Endothelial cell of umbilical vein (primary cell): ENCODE data around the gene RNF32. TPM values are rescaled to one million over a fixed set of nuclear protein-coding genes. Genes with fewer than 3 reads are reported as not detected.

Source experiments
- BruUV-seq: library from RNA; stranded (reverse); fragments of 400-500 nt; replicated peaks from 2 replicates; lab custom pipeline; 2021; lab: Mats Ljungman, UMichigan
- CTCF ChIA-PET: fragments of 300-600, 350-600 bp; sonication (Branson Sonifier 250); formaldehyde crosslinking; loops from one replicate; lab custom pipeline; 2021; ENCODE audit warnings: antibody characterized with exemption, inconsistent platforms; lab: Charles Lee
- POLR2A ChIA-PET: fragments of 300-600, 350-600 bp; sonication (Branson Sonifier 250); formaldehyde crosslinking; loops from one replicate; lab custom pipeline; 2021; ENCODE audit warnings: antibody characterized with exemption, inconsistent platforms; lab: Charles Lee
- DNase-seq: peaks from one replicate; pipeline ENCODE4 v3.0.0-alpha.2; 2011; ENCODE audit warnings: low read depth, low spot score
- FAIRE-seq: peaks from 2 replicates; lab custom pipeline; 2011; peaks lifted over from hg19 to GRCh38; lab: Jason Lieb, UNC
- H2AFZ ChIP-seq: 2 replicates; pipeline ENCODE4 v1.6.0; 2012; ENCODE audit warnings: low read depth, low read length, control low read depth, inconsistent platforms
- H3K27ac ChIP-seq: 2 replicates; pipeline ENCODE4 v1.5.1; 2011; ENCODE audit warnings: low read depth, mild to moderate bottlenecking, control low read depth, low read length, moderate library complexity; ENCODE audit not compliant: insufficient read depth
- H3K27me3 ChIP-seq, 2 experiments: 2 replicates each; pipeline versions ENCODE4 v1.6.0 to v1.6.1; 2011; ENCODE audit warnings: low read length in 2 of 2, mixed read lengths in 1 of 2; ENCODE audit not compliant: control insufficient read depth in 2 of 2, insufficient read depth in 2 of 2
- H3K36me3 ChIP-seq, 2 experiments: 2 replicates in 1 of 2; 3 replicates in 1 of 2; pipeline ENCODE4 v1.5.1; 2011; ENCODE audit warnings: low read length in 2 of 2, mild to moderate bottlenecking in 1 of 2, moderate library complexity in 1 of 2; ENCODE audit not compliant: control insufficient read depth in 2 of 2, insufficient read depth in 2 of 2; ENCODE audit errors: extremely low read depth in 1 of 2
- H3K4me1 ChIP-seq: 3 replicates; pipeline ENCODE4 v1.5.1; 2011; ENCODE audit warnings: mild to moderate bottlenecking, low read length; ENCODE audit not compliant: control insufficient read depth, insufficient read depth; ENCODE audit errors: extremely low read depth
- H3K4me2 ChIP-seq: 2 replicates; pipeline ENCODE4 v1.6.1; 2011; ENCODE audit warnings: low read length, control low read depth, mixed read lengths; ENCODE audit not compliant: insufficient read depth
- H3K4me3 ChIP-seq, 3 experiments: fragments of 200-600 bp in 1 of 3; sonication (generic), shearing (Covaris generic) in 1 of 3; replicated peaks in 1 of 3; 2 replicates each; pipeline ENCODE4 v1.5.1; 2011 to 2016; ENCODE audit warnings: control low read depth in 3 of 3, low read length in 3 of 3, mild to moderate bottlenecking in 2 of 3, inconsistent platforms in 1 of 3, low read depth in 1 of 3, moderate library complexity in 1 of 3; ENCODE audit not compliant: insufficient read depth in 1 of 3
- H3K79me2 ChIP-seq: 2 replicates; pipeline ENCODE4 v1.6.0; 2012; ENCODE audit warnings: low read length, inconsistent platforms; ENCODE audit not compliant: control insufficient read depth, insufficient read depth
- H3K9ac ChIP-seq: replicated peaks from 2 replicates; pipeline ENCODE3; 2011; ENCODE audit warnings: low read length, control low read depth; ENCODE audit not compliant: insufficient read depth; ENCODE audit errors: extremely low read depth
- H3K9me1 ChIP-seq: replicated peaks from 3 replicates; pipeline ENCODE4 v1.6.0; 2011; ENCODE audit warnings: mild to moderate bottlenecking, low read length; ENCODE audit not compliant: control insufficient read depth, insufficient read depth; ENCODE audit errors: extremely low read depth
- H3K9me3 ChIP-seq: replicated peaks from 2 replicates; pipeline ENCODE4 v1.5.1; 2012; ENCODE audit warnings: low read length, inconsistent platforms; ENCODE audit not compliant: control insufficient read depth, insufficient read depth
- H4K20me1 ChIP-seq: replicated peaks from 2 replicates; pipeline ENCODE3; 2011; ENCODE audit warnings: mild to moderate bottlenecking, low read length; ENCODE audit not compliant: control insufficient read depth, insufficient read depth; ENCODE audit errors: extremely low read depth
- CTCF ChIP-seq, 2 donors: IDR thresholded peaks; 1 replicate in 1 of 2; 2 replicates in 1 of 2; pipeline ENCODE4 v1.5.1; 2011; ENCODE audit warnings: low read length in 2 of 2, mild to moderate bottlenecking in 2 of 2, moderate library complexity in 2 of 2, control low read depth in 1 of 2, inconsistent platforms in 1 of 2, low read depth in 1 of 2; ENCODE audit not compliant: insufficient read depth in 1 of 2; ENCODE audit errors: extremely low read depth in 1 of 2
- EZH2 ChIP-seq: IDR thresholded peaks from 2 replicates; pipeline ENCODE4 v1.6.1; 2012; ENCODE audit warnings: borderline replicate concordance, low read depth, mild to moderate bottlenecking, moderate library complexity, low read length, inconsistent platforms; ENCODE audit not compliant: severe bottlenecking
- GATA2 ChIP-seq: IDR thresholded peaks from 2 replicates; pipeline ENCODE4 v1.7.0; 2011; ENCODE audit warnings: low read depth, mild to moderate bottlenecking, moderate library complexity, mixed read lengths, low read length; ENCODE audit not compliant: insufficient read length, insufficient read depth
- JUN ChIP-seq: IDR thresholded peaks from 2 replicates; pipeline ENCODE4 v1.6.1; 2011; ENCODE audit warnings: borderline replicate concordance, low read depth; ENCODE audit not compliant: insufficient read length, insufficient read depth
- MYC ChIP-seq: IDR thresholded peaks from one replicate; pipeline ENCODE4 v1.6.1; 2011; ENCODE audit warnings: mild to moderate bottlenecking, low read depth, low read length
- POLR2A ChIP-seq: IDR thresholded peaks from 2 replicates; pipeline ENCODE4 v1.6.1; 2012; ENCODE audit warnings: low read depth, mild to moderate bottlenecking, control low read depth, low read length
- POLR2AphosphoS5 ChIP-seq: IDR thresholded peaks from 2 replicates; pipeline ENCODE4 v1.6.1; 2012; ENCODE audit warnings: low read depth, mild to moderate bottlenecking, control low read depth, low read length, moderate library complexity; ENCODE audit not compliant: insufficient read depth
- dilution Hi-C: fragments of 300-500 bp; cut with MboI; formaldehyde crosslinking; loops from one replicate; pipeline ENCODE4 v1.15.0; 2019; ENCODE audit warnings: low sequenced_read_pairs; ENCODE audit not compliant: extremely low pct_ligation_motif_present
- intact Hi-C: fragments of 100-400 bp; cut with micrococcal nuclease; formaldehyde crosslinking; loops from one replicate; pipeline ENCODE4 v1.10.0; 2022
- polyA plus RNA-seq, 4 experiments: library from polyadenylated mRNA; depleted of rRNA in 3 of 4; stranded (reverse) in 3 of 4; unstranded in 1 of 4; fragments of >200 nt; gene quantifications; 2 replicates each; pipeline versions ENCODE4 v1.2.1 to v1.2.3, GENCODE V29; 2011 to 2012; ENCODE audit warnings: missing spikeins in 1 of 4
- total RNA-seq: library from RNA; stranded (reverse); gene quantifications from 2 replicates; pipeline ENCODE4 v1.2.3, GENCODE V29; 2021
- TF ChIP-seq, protein P1 (sequence below): IDR thresholded peaks from 2 replicates; pipeline ENCODE4 v1.6.1; 2011; ENCODE audit not compliant: insufficient read depth, insufficient read length

RNF32 gene
- total and polyA plus RNA-seq, 2 donors (not counting 3 experiments of a cell fraction or from before 2014, with no cell fraction given), result 0.14 TPM; not detected in 1

- TF ChIP-seq POLR2A (no peak), MYC (no peak), POLR2AphosphoS5 (no peak), JUN (no peak)
- BruUV-seq, result no TSS peak
- H3K9ac ChIP-seq, result no peak overlapping the region
- H3K27me3 ChIP-seq, result no peaks in the 10 kb centered on the region
- H3K9me1 ChIP-seq, result no peaks in the 10 kb centered on the region
- DNase-seq (no peak), FAIRE-seq (no peak)
- H4K20me1 ChIP-seq, result no peaks in the 10 kb centered on the region
- no peak overlapping the region for H2AFZ ChIP-seq
- H3K36me3 ChIP-seq, result no peaks in the 10 kb centered on the region
- peaks cover 7% of the 10 kb centered on the region for H3K4me1 ChIP-seq
- ChIA-PET POLR2A (no interaction called here), CTCF (interaction anchor here (3.0 kb wide), 1 partner anchor 10 kb away, joined by 13 read pairs; no protein-coding TSS in a partner anchor)
- H3K79me2 ChIP-seq, result no peaks in the 10 kb centered on the region
- no peak overlapping the region for H3K4me3 ChIP-seq
- intact Hi-C loops (loop anchor here (10.0 kb wide), 1 partner anchor 129 kb away; no protein-coding TSS in a partner anchor), dilution Hi-C loops (no loop called here)
- H3K27ac ChIP-seq, result no peak overlapping the region
- no peak overlapping the region for H3K4me2 ChIP-seq
- no peaks in the 10 kb centered on the region for H3K9me3 ChIP-seq
These were observed 36.9 kb upstream of the RNF32 start for GRCh38 chr7:156603629-156604028.

DNA sequence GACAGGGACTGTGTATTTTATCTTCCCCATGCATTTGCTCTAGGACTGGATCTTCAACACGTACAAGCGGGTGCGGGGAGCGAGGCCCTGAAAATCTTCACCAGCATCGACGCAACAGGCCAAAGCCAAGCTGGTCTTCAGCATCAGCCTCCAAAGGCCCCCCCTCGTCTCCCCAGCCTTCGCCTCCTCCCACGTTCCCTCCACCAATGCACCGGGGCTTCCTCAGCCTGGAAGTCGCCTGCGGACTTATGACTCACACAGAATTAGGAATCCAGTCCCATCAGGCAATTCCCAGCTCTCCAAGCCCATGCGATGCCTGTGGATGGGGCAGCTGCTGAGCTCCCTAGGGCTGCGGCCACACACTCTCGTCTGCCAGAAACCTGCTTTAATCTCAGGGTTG lies 36.3 kb upstream of the RNF32 start:
- DNase-seq (no peak), FAIRE-seq (no peak)
- no peaks in the 10 kb centered on the region for H3K27me3 ChIP-seq
- H3K4me2 ChIP-seq, result no peak overlapping the region
- H3K9me1 ChIP-seq, result no peaks in the 10 kb centered on the region
- CTCF ChIA-PET, result interaction anchor here (3.0 kb wide), 1 partner anchor 11 kb away, joined by 13 read pairs; no protein-coding TSS in a partner anchor
- H3K9ac ChIP-seq, result no peak overlapping the region
- no peak overlapping the region for H3K4me3 ChIP-seq
- TF ChIP-seq EZH2 (no peak), JUN (no peak), POLR2A (no peak), MYC (no peak), GATA2 (no peak), CTCF (IDR thresholded peaks at IDR 0.05; ENCODE audit: extremely low read depth in 1 of 2, insufficient read depth in 1 of 2, low read depth in 1 of 2, low read length in 2 of 2) (no peak)
- TF ChIP-seq, protein P1, sequence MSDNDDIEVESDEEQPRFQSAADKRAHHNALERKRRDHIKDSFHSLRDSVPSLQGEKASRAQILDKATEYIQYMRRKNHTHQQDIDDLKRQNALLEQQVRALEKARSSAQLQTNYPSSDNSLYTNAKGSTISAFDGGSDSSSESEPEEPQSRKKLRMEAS, result no peak
- H3K27ac ChIP-seq, result no peak overlapping the region
- no peaks in the 10 kb centered on the region for H4K20me1 ChIP-seq
- POLR2A ChIA-PET, result no interaction called here
- no peak overlapping the region for H2AFZ ChIP-seq
- H3K36me3 ChIP-seq, result no peaks in the 10 kb centered on the region
- BruUV-seq, result no TSS peak
- dilution Hi-C loops (no loop called here), intact Hi-C loops (loop anchor here (10.0 kb wide), 1 partner anchor 130 kb away; no protein-coding TSS in a partner anchor)
- H3K9me3 ChIP-seq, result no peaks in the 10 kb centered on the region
- no peaks in the 10 kb centered on the region for H3K79me2 ChIP-seq
- peaks cover 14% of the 10 kb centered on the region for H3K4me1 ChIP-seq
